ENCODE results near the gene B4GALT1.
"Not testable (repeated sequence)": the region's sequence is repeated elsewhere in the genome, so short reads cannot be mapped to it uniquely, and the experiment has no call there.

Gene B4GALT1

DNA sequence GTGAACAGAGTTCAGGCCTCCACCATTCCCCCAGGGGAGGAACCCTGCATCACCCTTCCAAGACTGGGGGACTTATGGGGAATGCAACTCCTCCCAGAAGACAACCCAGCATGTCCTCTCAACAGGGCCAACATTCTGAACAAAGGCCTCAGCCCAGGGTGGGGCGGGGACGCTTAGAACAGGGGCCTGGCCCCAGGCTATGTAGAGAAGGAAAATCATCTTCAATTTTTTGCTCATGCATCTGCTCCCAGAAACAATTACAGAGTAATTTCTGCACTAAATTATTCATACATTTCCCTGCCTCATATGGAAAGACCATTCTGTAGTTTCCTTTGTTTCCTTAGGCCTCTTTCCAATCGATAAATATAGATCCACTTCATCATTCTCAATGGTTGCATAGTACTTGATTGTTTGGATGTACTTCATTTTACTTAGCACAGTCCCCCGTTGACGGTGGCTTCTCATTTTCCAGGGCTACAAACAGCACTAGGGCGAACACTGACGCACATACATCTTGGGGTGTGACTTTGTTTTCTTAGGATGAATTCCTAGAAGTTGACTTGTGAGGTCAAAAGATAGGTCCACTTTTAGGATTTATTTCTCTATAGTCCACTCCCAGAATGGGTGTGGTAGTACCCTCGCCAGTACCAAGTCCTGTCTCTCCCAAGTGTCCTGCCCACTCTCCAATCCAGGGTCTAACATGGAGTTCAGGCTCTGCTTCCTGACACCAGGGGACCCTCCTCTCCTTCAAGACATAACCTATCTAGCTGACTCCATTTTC, 63.4 kb downstream of the B4GALT1 start:
- TF ChIP-seq, protein P1, sequence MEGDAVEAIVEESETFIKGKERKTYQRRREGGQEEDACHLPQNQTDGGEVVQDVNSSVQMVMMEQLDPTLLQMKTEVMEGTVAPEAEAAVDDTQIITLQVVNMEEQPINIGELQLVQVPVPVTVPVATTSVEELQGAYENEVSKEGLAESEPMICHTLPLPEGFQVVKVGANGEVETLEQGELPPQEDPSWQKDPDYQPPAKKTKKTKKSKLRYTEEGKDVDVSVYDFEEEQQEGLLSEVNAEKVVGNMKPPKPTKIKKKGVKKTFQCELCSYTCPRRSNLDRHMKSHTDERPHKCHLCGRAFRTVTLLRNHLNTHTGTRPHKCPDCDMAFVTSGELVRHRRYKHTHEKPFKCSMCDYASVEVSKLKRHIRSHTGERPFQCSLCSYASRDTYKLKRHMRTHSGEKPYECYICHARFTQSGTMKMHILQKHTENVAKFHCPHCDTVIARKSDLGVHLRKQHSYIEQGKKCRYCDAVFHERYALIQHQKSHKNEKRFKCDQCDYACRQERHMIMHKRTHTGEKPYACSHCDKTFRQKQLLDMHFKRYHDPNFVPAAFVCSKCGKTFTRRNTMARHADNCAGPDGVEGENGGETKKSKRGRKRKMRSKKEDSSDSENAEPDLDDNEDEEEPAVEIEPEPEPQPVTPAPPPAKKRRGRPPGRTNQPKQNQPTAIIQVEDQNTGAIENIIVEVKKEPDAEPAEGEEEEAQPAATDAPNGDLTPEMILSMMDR (IDR thresholded peaks at IDR 0.05; ENCODE audit: low read depth, low read length): no peak
- peak; percentile 29 to 48 for DNase-seq (ENCODE audit: low read depth in 2 of 2)
- no peak overlapping the region for H3K4me3 ChIP-seq (replicated peaks in 1 of 2; ENCODE audit: low read depth in 2 of 2, low read length in 2 of 2)

DNA sequence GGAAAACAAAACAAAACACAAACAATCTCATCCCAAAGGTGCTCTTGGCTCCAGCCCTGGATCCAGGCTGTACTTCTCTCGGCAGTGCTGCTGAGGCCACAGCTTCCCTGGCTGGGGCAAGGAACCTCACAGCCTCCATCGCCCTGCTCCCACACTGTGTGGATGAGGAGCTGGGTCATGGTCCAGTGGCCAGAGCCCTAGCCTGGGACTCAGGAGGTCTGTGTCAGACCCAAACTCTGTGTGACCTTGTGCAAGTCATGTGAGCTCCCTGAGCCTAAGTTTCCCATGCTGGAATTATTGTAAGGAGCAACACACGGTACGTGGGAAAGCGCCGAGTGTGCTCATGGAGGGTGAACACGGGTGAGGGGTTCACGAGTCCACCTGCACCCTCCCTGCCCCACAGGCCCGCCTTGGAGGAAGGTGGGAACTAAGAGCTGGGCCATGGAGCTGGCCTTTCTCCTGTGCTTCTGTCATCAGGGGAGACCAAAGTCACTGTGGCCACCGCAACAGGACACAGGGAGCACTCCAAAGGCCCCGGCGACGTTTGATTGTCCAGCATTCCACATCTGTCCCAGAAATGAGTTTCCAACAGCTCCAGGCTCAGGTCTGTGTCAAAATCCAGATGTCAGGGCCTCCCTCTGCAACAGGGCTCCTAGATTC, 64.5 kb downstream of the B4GALT1 start:
- DNase-seq (ENCODE audit: low read depth in 2 of 2): no peak
- no peak overlapping the region for H3K4me3 ChIP-seq (replicated peaks in 1 of 2; ENCODE audit: low read depth in 2 of 2, low read length in 2 of 2)
- TF ChIP-seq, protein P1 (IDR thresholded peaks at IDR 0.05; ENCODE audit: low read depth, low read length): no peak

DNA sequence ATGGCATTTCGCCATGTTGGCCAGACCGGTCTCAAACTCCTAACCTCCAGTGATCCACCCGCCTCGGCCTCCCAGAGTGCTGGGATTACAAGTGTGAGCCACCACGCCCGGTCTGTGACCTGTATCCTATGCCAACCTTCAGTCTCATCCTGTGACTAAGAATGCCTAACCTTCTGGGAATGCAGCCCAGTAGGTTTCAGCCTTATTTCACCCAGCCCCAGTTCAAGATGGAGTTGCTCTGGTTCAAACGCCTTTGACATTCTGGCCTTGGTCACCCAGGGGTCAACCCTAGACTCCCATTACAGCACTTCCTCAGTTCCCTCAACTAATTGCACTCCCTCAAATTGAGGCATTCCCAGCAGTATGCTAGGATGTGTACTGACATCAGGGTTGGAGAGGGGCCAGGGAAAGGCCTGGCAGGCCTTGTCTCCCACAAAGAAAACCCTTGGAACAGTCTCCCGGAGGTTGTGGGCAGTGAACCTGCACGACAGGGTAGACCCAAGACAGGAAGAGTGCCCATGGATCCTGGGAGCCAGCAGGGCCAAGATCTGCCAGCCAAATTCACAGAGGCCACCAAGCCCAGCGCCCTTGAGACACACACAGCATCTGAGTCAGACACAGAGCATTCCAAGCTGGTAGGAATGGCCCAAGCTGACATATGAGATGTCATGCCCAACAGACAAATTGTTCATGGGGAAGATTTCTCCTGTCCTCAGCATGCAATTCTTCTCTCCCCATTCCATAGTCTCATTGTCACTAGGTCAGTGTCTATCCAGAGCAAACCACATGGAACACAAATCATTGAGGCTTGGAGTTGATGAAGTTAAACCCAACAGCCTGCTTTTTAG, 65.8 kb downstream of the B4GALT1 start:
- TF ChIP-seq, protein P1 (IDR thresholded peaks at IDR 0.05; ENCODE audit: low read depth, low read length): no peak
- H3K4me3 ChIP-seq (replicated peaks in 1 of 2; ENCODE audit: low read depth in 2 of 2, low read length in 2 of 2): no peak overlapping the region
- peak; percentile 64 to 66 for DNase-seq (ENCODE audit: low read depth in 2 of 2)

DNA sequence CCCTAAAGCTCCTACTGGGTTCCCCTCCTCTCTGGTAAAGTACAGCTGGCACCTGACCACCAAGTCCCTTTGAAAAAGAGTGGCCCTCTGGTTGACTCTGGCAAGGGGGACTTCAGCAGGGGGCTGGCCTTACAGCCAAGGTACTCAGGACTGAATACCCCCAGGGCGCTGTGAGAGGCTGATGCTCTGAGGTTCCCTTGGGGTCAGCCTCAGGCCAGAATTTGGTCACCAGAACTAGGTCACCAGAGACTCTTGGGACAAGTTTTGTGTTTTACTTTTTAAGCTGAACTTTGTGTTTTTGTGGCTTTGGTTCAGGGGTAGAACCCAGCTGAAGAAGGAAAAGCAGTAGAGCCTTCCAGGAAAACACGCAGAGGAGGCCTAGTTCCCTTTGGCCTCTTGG, 67.4 kb downstream of the B4GALT1 start:
- TF ChIP-seq, protein P1 (IDR thresholded peaks at IDR 0.05; ENCODE audit: low read depth, low read length): no peak
- no peak overlapping the region for H3K4me3 ChIP-seq (replicated peaks in 1 of 2; ENCODE audit: low read depth in 2 of 2, low read length in 2 of 2)
- no peak for DNase-seq (ENCODE audit: low read depth in 2 of 2)

DNA sequence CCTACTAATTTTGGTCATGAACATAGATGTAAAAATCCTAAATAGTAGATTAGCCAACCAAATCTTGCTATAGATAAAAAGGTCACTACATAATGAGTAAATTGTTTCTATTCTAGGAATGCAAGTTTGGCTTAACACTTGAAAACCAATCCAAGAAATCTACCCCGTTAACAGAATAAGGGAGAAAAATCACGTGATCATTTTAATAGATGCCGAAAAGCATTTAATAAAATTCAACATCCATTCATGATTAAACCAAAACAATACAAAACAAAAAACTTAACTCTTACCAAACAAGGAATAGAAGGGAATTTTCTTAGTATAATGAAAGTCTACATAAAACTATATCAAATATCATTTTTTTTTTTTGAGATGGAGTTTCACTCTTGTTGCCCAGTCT, 69.9 kb downstream of the B4GALT1 start:
- TF ChIP-seq, protein P1 (IDR thresholded peaks at IDR 0.05; ENCODE audit: low read depth, low read length): no peak
- DNase-seq (ENCODE audit: low read depth in 2 of 2): no peak
- no peak overlapping the region for H3K4me3 ChIP-seq (replicated peaks in 1 of 2; ENCODE audit: low read depth in 2 of 2, low read length in 2 of 2)

DNA sequence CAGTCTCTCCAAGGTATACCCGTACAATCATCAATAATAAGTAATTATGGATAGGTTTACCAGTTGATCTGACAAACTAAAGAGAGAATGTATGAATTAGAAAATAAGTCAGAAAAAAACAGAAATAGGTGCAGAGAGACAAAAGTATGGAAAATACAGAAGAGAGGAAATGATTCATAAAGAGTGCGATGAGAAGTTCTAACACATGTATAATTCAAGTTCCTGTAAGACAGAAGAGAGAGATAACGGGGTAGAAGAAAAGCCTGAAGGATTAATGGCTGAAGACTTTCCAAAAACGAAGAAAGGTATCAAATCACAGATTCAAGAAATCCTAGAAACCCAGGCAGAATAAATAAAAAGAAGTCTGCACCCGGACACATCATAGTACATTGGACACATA, 74.5 kb downstream of the B4GALT1 start:
- H3K4me3 ChIP-seq (replicated peaks in 1 of 2; ENCODE audit: low read depth in 2 of 2, low read length in 2 of 2): no peak overlapping the region
- no peak for DNase-seq (ENCODE audit: low read depth in 2 of 2)
- TF ChIP-seq, protein P1 (IDR thresholded peaks at IDR 0.05; ENCODE audit: low read depth, low read length): no peak

DNA sequence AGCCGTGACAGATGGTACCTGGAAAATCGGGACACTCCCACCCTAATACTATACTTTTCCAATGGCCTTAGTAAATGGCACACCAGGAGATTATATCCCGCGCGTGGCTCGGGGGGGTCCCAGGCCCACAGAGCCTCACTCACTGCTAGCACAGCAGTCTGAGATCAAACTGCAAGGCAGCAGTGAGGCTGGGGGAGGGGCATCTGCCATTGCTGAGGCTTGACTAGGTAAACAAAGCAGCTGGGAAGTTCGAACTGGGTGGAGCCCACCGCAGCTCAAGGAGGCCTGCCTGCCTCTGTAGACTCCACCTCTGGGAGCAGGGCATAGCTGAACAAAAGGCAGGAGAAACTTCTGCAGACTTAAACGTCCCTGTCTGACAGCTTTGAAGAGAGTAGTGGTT, 81.5 kb downstream of the B4GALT1 start:
- DNase-seq (ENCODE audit: low read depth in 2 of 2); H3K4me3 ChIP-seq (replicated peaks in 1 of 2; ENCODE audit: low read depth in 2 of 2, low read length in 2 of 2): not testable (repeated sequence)
